Testis (tissue), 5 donors: ENCODE measurements around the gene PKD2L2. TPM values are rescaled to one million over a fixed set of nuclear protein-coding genes. Genes with fewer than 3 reads are reported as not detected.

Experiments
- DNase-seq: peaks from one replicate; pipeline ENCODE4 v3.0.0-alpha.2; 2019
- H3K27ac ChIP-seq, 2 donors: fragments of 200-600 bp; sonication (generic); one replicate each; pipeline ENCODE4 v1.5.1; 2019
- H3K27me3 ChIP-seq: fragments of 200-600 bp; sonication (generic); one replicate; pipeline ENCODE4 v1.5.1; 2019
- H3K36me3 ChIP-seq: fragments of 200-600 bp; sonication (generic); one replicate; pipeline ENCODE4 v1.5.1; 2017; ENCODE audit warnings: low read depth; ENCODE audit errors: missing control alignments
- H3K4me1 ChIP-seq: fragments of 200-600 bp; sonication (generic); one replicate; pipeline ENCODE4 v1.5.1; 2019
- H3K4me3 ChIP-seq, 2 donors: fragments of 200-600 bp; sonication (generic); one replicate each; pipeline ENCODE4 v1.5.1; 2017 to 2019
- H3K9me3 ChIP-seq: fragments of 200-600 bp; sonication (generic); one replicate; pipeline ENCODE4 v1.5.1; 2017
- CTCF ChIP-seq, 3 experiments: fragments of 450-650 bp in 2 of 3; fragments of 200-600 bp in 1 of 3; sonication (generic) in 1 of 3; IDR thresholded peaks; one replicate each; pipeline ENCODE4 v1.5.1; 2016 to 2019; ENCODE audit warnings: antibody characterized with exemption in 3 of 3, mild to moderate bottlenecking in 2 of 3, moderate library complexity in 1 of 3
- POLR2A ChIP-seq: fragments of 450-650 bp; IDR thresholded peaks from one replicate; pipeline ENCODE4 v1.6.1; 2017; ENCODE audit warnings: antibody characterized with exemption, mild to moderate bottlenecking, moderate library complexity
- WGBS, 2 donors: methylation state at CpG; one replicate each; pipeline ENCODE4 v1.1.5; 2018; 5-methylcytosine and 5-hydroxymethylcytosine counted together
- intact Hi-C: fragments of 100-400 bp; cut with DNase I; formaldehyde crosslinking; loops from one replicate; pipeline ENCODE4 v1.15.1; 2023; ENCODE audit warnings: low total_unique reads
- long read RNA-seq, 2 donors: transcript quantifications; one replicate each; lab custom pipeline, GENCODE V29; 2026
- polyA plus RNA-seq: library from polyadenylated mRNA; stranded (reverse); fragments of 350-450 nt; fragmentation: Illumina TruSeq; extraction: RNeasy Lipid Tissue Mini Kit (QIAGEN cat#74804); gene quantifications from one replicate; pipeline ENCODE4 v1.2.3, GENCODE V29; 2014; ENCODE audit warnings: low read depth, low replicate concordance; ENCODE audit not compliant: insufficient read depth
- total RNA-seq, 2 donors: library from RNA; depleted of rRNA; stranded (reverse); fragments of >200 nt; gene quantifications; one replicate each; pipeline ENCODE4 v1.2.3, GENCODE V29; 2016

Gene PKD2L2
- total RNA-seq (1 to 10 TPM; 2.0 to 7.4 TPM), polyA plus RNA-seq (23.4 TPM)
- long read RNA-seq, donor 1, result 0 reads
- long read RNA-seq, donor 2, result 0 reads

- 8 to 13% methylated on average over 36 to 58 of the region's 59 CpGs for WGBS, 2 donors
- Histone ChIP-seq H3K4me1 (peaks cover 14% of the 10 kb centered on the region), H3K9me3 (no peaks in the 10 kb centered on the region), H3K36me3 (no peaks in the 10 kb centered on the region), H3K27me3 (no peaks in the 10 kb centered on the region), H3K4me3 (peak within 1 kb of the TSS; percentile 60 to 75), H3K27ac (peak within 1 kb of the TSS; percentile 89)
- DNase-seq, result peak; percentile 91
- intact Hi-C loops, result no loop called here
- TF ChIP-seq CTCF (IDR thresholded peaks at IDR 0.05) (no peak), POLR2A (peak; percentile 7)
Observed at GRCh38 chr5:137888863-137889759, at the start of gene PKD2L2. Gene PKD2L2 (plus strand): TSS chr5:137889457. CDS start chr5:137889492, 35 bp downstream.

GRCh38 chr5:137842296-137842695 lies 47.0 kb upstream of the PKD2L2 start:
- TF ChIP-seq CTCF (IDR thresholded peaks at IDR 0.05) (no peak), POLR2A (no peak)
- 85 to 93% methylated on average over 5 of the region's 5 CpGs for WGBS, 2 donors
- no peak for DNase-seq
- H3K4me1 ChIP-seq, result peaks cover 11% of the 10 kb centered on the region
- intact Hi-C loops, result no loop called here
- no peaks in the 10 kb centered on the region for H3K27me3 ChIP-seq
- no peak overlapping the region for H3K4me3 ChIP-seq
- no peaks in the 10 kb centered on the region for H3K36me3 ChIP-seq
- no peak overlapping the region for H3K27ac ChIP-seq
- no peaks in the 10 kb centered on the region for H3K9me3 ChIP-seq

GRCh38 chr5:137843676-137844299 lies 45.5 kb upstream of the PKD2L2 start:
- H3K4me1 ChIP-seq, result no peaks in the 10 kb centered on the region
- WGBS, 2 donors, result 63 to 66% methylated on average over 4 of the region's 4 CpGs
- H3K27me3 ChIP-seq, result no peaks in the 10 kb centered on the region
- intact Hi-C loops, result no loop called here
- DNase-seq, result no peak
- no peak overlapping the region for H3K27ac ChIP-seq
- TF ChIP-seq POLR2A, result no peak
- TF ChIP-seq CTCF (IDR thresholded peaks at IDR 0.05), result no peak
- no peaks in the 10 kb centered on the region for H3K9me3 ChIP-seq
- H3K36me3 ChIP-seq, result no peaks in the 10 kb centered on the region
- H3K4me3 ChIP-seq, result no peak overlapping the region

- H3K9me3 ChIP-seq, result no peaks in the 10 kb centered on the region
- H3K4me1 ChIP-seq, result no peaks in the 10 kb centered on the region
- no peak overlapping the region for H3K4me3 ChIP-seq
Observed at GRCh38 chr5:137845472-137845871, 43.8 kb upstream of the PKD2L2 start.

More at GRCh38 chr5:137845472-137845871, 43.8 kb upstream of the PKD2L2 start:
- Histone ChIP-seq H3K27me3 (no peaks in the 10 kb centered on the region), H3K27ac (no peak overlapping the region), H3K36me3 (no peaks in the 10 kb centered on the region)
- DNase-seq, result no peak
- intact Hi-C loops, result no loop called here
- TF ChIP-seq CTCF (IDR thresholded peaks at IDR 0.05), result no peak
- no peak for TF ChIP-seq POLR2A
